Measurements from ENCODE around the gene CAB39. TPM values are rescaled to one million over a fixed set of nuclear protein-coding genes. Genes with fewer than 3 reads are reported as not detected.
A peak's percentile ranks its signal among the peaks of the same experiment; 100 is the strongest.

Gene CAB39
- total RNA-seq, 1 donor from 2014 or later, result 66.6 TPM

DNA sequence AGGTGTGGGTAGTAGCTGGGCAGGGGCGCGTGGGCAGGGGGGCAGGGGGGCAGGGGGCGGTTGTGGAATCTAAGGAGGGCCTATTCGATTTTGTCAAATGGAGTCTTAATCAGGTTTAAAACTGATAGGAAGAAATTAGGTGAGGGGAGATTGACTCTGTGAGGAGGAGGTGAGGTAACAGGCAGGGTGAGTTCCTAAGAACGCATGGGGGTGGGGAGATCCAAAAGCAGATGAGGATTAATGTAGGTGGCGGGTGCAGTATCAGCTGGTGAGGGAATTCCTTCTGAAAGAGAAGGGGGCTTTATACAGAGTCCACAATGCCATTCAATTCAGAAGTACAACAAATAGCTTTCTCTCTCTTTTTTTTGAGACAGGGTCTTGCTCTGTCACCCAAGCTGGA lies 72.7 kb downstream of the CAB39 start:
- Histone ChIP-seq H3K9ac (ENCODE audit: low read length) (no peak overlapping the region), H3K27me3 (ENCODE audit: insufficient read depth, low read length) (no peaks in the 10 kb centered on the region), H3K4me3 (ENCODE audit: insufficient read depth, low read depth, low read length) (no peak overlapping the region), H3K79me2 (ENCODE audit: insufficient read depth, low read length) (peaks cover 90% of the 10 kb centered on the region), H3K9me3 (ENCODE audit: insufficient read depth, low read depth, low read length) (no peaks in the 10 kb centered on the region), H3K27ac (ENCODE audit: low read depth, low read length) (no peak overlapping the region), H2AFZ (ENCODE audit: low read depth, low read length) (no peak overlapping the region), H3K36me3 (ENCODE audit: insufficient read depth, low read length) (peaks cover 20% of the 10 kb centered on the region), H3K4me2 (ENCODE audit: low read length) (no peak overlapping the region), H4K20me1 (ENCODE audit: insufficient read depth, low read length) (peaks cover 4% of the 10 kb centered on the region), H3K4me1 (ENCODE audit: insufficient read depth, low read length) (peaks cover 11% of the 10 kb centered on the region)
- TF ChIP-seq EZH2 (IDR thresholded peaks at IDR 0.05; ENCODE audit: insufficient read depth, low read length) (no peak), CTCF (IDR thresholded peaks at IDR 0.05; ENCODE audit: insufficient read depth, low read depth, low read length) (no peak)
- H3K4me3 Mint-ChIP-seq (ENCODE audit: unreplicated experiment), result no peak overlapping the region
- peaks cover 69% of the 10 kb centered on the region for H3K36me3 Mint-ChIP-seq (ENCODE audit: low read depth, unreplicated experiment)
- peaks cover 34% of the 10 kb centered on the region for H3K9me3 Mint-ChIP-seq (ENCODE audit: unreplicated experiment)
- peaks cover 20% of the 10 kb centered on the region for H3K4me1 Mint-ChIP-seq (ENCODE audit: low read depth, unreplicated experiment)
- no peak for FAIRE-seq
- H3K27me3 Mint-ChIP-seq (ENCODE audit: low read depth, unreplicated experiment), result no peaks in the 10 kb centered on the region
- peak overlapping the region; percentile 47 for H3K27ac Mint-ChIP-seq (ENCODE audit: unreplicated experiment)
- no peak for DNase-seq (ENCODE audit: low read depth)

- TF ChIP-seq CTCF (IDR thresholded peaks at IDR 0.05; ENCODE audit: insufficient read depth, low read depth, low read length), result no peak
- no peak for TF ChIP-seq EZH2 (IDR thresholded peaks at IDR 0.05; ENCODE audit: insufficient read depth, low read length)
- peaks cover 31% of the 10 kb centered on the region for H3K36me3 ChIP-seq (ENCODE audit: insufficient read depth, low read length)
- FAIRE-seq, result no peak
- peaks cover 86% of the 10 kb centered on the region for H3K79me2 ChIP-seq (ENCODE audit: insufficient read depth, low read length)
- Mint-ChIP-seq H3K4me1 (ENCODE audit: low read depth, unreplicated experiment) (peaks cover 24% of the 10 kb centered on the region), H3K27me3 (ENCODE audit: low read depth, unreplicated experiment) (no peaks in the 10 kb centered on the region), H3K9me3 (ENCODE audit: unreplicated experiment) (peaks cover 37% of the 10 kb centered on the region), H3K4me3 (ENCODE audit: unreplicated experiment) (no peak overlapping the region), H3K36me3 (ENCODE audit: low read depth, unreplicated experiment) (peaks cover 79% of the 10 kb centered on the region), H3K27ac (ENCODE audit: unreplicated experiment) (no peak overlapping the region)
- H3K9me3 ChIP-seq (ENCODE audit: insufficient read depth, low read depth, low read length), result no peaks in the 10 kb centered on the region
- H2AFZ ChIP-seq (ENCODE audit: low read depth, low read length), result no peak overlapping the region
- H4K20me1 ChIP-seq (ENCODE audit: insufficient read depth, low read length), result no peaks in the 10 kb centered on the region
- H3K27me3 ChIP-seq (ENCODE audit: insufficient read depth, low read length), result no peaks in the 10 kb centered on the region
- H3K4me3 ChIP-seq (ENCODE audit: insufficient read depth, low read depth, low read length), result no peak overlapping the region
- DNase-seq (ENCODE audit: low read depth), result no peak
- H3K9ac ChIP-seq (ENCODE audit: low read length), result no peak overlapping the region
- no peak overlapping the region for H3K27ac ChIP-seq (ENCODE audit: low read depth, low read length)
- no peak overlapping the region for H3K4me2 ChIP-seq (ENCODE audit: low read length)
- peaks cover 4% of the 10 kb centered on the region for H3K4me1 ChIP-seq (ENCODE audit: insufficient read depth, low read length)
Observed at GRCh38 chr2:230787101-230787500, 74.5 kb downstream of the CAB39 start.

DNA sequence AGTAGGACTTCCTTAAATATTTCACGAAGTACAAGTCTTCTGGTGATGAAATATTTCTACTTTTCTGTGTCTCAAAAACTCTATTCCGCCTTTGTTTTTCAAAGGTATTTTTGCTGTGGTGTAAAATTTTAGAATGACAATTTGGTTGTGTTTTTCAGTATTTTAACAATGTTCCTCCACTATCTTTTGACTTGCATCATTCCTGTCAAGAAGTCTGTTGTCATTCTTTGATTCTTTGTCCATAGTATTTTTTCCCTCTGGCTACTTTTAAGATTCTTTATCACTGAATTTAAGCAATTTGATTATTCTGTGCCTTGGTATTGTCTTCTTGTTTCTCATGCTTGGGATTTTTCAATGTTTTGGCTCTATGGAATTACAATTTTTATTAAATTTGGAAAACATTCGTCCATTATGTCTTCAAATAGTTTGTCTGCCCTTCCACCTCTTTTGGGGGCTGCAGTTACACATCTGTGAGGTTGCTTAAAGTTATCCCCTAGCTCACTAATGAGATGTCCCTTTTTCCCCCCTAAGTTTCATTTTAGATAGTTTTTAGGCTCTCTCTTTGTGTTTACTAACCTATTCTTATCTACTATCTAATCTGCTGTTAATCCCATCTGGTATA lies 76.0 kb downstream of the CAB39 start:
- peaks cover 34% of the 10 kb centered on the region for H3K36me3 ChIP-seq (ENCODE audit: insufficient read depth, low read length)
- no peak overlapping the region for H3K27ac ChIP-seq (ENCODE audit: low read depth, low read length)
- peaks cover 35% of the 10 kb centered on the region for H3K4me1 Mint-ChIP-seq (ENCODE audit: low read depth, unreplicated experiment)
- no peaks in the 10 kb centered on the region for H4K20me1 ChIP-seq (ENCODE audit: insufficient read depth, low read length)
- H3K36me3 Mint-ChIP-seq (ENCODE audit: low read depth, unreplicated experiment), result peaks cover 79% of the 10 kb centered on the region
- H3K9me3 ChIP-seq (ENCODE audit: insufficient read depth, low read depth, low read length), result no peaks in the 10 kb centered on the region
- H3K27me3 Mint-ChIP-seq (ENCODE audit: low read depth, unreplicated experiment), result no peaks in the 10 kb centered on the region
- H3K9me3 Mint-ChIP-seq (ENCODE audit: unreplicated experiment), result peaks cover 38% of the 10 kb centered on the region
- H3K9ac ChIP-seq (ENCODE audit: low read length), result no peak overlapping the region
- H3K4me2 ChIP-seq (ENCODE audit: low read length), result no peak overlapping the region
- FAIRE-seq, result no peak
- no peak for DNase-seq (ENCODE audit: low read depth)
- peaks cover 74% of the 10 kb centered on the region for H3K79me2 ChIP-seq (ENCODE audit: insufficient read depth, low read length)
- H3K4me1 ChIP-seq (ENCODE audit: insufficient read depth, low read length), result peaks cover 10% of the 10 kb centered on the region
- H2AFZ ChIP-seq (ENCODE audit: low read depth, low read length), result no peak overlapping the region
- TF ChIP-seq EZH2 (IDR thresholded peaks at IDR 0.05; ENCODE audit: insufficient read depth, low read length) (no peak), CTCF (IDR thresholded peaks at IDR 0.05; ENCODE audit: insufficient read depth, low read depth, low read length) (no peak)
- no peak overlapping the region for H3K27ac Mint-ChIP-seq (ENCODE audit: unreplicated experiment)
- H3K4me3 ChIP-seq (ENCODE audit: insufficient read depth, low read depth, low read length), result no peak overlapping the region
- no peak overlapping the region for H3K4me3 Mint-ChIP-seq (ENCODE audit: unreplicated experiment)
- no peaks in the 10 kb centered on the region for H3K27me3 ChIP-seq (ENCODE audit: insufficient read depth, low read length)
